DMS53 (cell line): Measurements from ENCODE around the gene ELOVL6.
"Not testable (repeated sequence)": the region's sequence is repeated elsewhere in the genome, so short reads cannot be mapped to it uniquely, and the experiment has no call there.

Experiments used
- DNase-seq: peaks from one replicate; lab custom pipeline; 2025; lab: John Stamatoyannopoulos, UW

ELOVL6 gene

DNA sequence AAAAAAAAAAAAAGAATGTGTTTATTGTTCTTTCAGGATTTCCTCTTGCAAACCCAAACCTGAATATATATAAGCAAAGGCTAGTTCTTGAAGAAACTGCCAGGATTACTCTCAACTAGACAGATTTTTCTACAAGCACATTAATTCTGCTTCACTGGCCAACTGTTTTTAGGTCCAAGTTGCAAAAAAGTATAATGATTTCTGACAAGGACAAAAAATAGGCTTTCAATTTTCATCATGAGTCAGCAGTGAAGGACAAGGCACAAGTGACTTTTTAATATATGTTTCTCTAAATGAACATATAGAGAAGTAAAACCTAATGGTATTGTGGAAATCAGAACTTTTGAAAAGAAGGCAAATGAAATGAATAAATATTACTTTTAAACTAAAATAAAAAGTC is 73.7 kb downstream of the ELOVL6 start:
- DNase-seq: no peak

DNA sequence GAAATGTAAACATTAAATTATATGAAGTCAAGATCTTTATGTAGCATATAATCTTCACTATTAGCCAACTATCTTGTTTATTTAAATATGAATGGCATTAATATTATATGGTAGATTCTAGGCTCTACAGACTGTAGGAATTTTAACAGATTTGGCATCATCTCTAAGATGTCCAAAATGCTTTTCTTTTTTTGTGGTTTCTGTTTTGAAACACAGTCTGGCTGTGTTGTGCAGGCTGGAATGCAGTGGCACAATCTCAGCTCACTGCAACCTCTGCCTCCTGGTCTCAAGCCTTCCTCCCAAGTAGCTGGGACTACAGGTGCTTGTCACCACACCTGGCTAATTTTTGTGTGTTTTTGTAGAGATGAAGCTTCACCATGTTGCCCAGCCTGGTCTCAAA is 76.2 kb downstream of the ELOVL6 start:
- no peak for DNase-seq

DNA sequence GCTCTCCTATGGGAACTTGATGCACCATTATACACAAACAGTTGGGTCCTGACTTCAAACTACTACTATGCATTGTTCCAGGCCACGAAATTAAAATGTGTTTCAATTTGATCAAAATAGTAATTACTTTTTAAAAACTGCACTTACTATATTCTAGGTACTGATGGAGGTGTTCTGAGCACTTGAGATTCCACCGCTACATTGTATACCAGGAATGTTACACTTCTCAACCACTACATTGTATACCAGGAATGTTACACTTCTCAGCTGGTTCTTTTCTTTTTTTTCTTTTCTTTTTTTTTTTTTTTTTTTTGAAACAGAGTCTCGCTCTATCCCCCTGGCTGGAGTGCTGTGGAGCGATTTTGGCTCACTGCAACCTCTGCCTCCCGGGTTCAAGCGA is 77.9 kb downstream of the ELOVL6 start:
- no peak for DNase-seq

DNA sequence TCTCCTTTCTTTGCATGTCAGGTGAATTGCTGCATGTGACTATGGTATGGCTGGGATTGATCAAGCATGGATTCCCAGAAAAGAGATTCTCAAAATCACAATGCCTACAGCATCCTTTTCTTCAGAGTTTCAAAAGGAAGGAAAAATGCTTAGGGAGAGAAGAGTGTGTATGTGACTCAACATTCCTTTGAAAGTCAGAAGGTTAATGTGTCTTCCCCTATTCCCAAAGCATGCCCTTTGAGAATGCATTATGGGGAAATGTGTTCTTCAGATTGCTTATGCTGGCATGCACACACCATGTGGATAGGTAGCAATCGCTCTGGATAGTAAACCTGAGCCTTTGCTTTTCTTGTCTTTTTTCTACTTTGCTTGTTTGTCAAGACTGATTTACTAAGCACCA is 78.5 kb downstream of the ELOVL6 start:
- no peak for DNase-seq

DNA sequence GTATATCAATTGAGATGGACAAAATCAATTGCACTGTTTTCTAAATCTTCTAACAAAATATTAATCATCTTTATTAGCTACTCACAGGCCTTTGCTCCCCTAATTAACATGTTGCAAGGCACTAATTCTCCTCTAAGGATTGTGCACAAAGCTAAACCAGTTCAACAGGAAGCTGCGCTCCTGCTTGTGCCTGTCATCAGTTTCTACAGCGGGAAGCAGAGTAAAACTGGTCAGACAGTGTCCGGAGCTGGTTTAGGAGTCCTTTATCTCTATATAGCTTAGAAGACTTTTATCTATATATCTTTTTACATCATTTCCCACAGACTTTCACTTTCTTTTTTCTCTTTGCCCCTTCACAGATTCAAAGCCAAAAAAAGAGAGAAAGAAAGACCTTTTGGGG is 79.1 kb downstream of the ELOVL6 start:
- peak; percentile 4 for DNase-seq

DNA sequence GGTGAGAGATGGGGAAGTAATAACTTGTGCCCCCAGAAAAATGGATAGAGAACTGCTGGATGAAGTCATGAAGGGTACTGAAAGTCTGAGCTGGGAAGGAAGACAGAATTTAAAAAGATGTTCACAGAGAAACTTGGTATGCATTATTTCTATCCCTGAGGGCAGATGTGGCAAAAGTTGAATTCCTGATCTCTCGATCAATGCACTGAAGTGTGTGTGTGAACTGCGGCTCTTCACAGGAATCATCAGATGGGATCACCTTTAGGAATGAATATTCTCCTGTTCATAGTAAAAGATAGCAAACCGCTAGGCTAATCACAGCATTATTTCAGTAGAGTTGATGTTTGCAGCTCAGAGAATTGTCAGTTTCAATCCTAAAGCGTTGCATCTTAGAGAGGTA is 86.4 kb downstream of the ELOVL6 start:
- no peak for DNase-seq

DNA sequence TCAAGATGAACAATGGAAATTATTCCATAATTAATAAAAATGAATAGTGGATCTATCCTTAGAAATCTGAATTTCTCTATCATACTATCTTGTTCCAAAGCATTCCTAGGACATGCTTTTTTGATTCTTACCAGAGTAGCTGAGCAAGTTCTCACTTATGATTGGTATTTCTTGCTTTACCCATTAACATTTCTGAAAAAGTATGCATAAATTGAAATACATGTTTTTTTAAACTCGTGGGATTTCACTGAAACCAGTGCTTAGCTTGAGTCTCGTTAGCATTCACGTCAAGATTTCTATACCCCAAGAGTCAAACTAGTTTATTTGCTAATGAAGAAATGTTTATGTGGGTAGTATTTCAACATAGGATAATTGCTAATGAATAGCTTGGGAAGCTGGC is 89.0 kb downstream of the ELOVL6 start:
- DNase-seq: no peak

DNA sequence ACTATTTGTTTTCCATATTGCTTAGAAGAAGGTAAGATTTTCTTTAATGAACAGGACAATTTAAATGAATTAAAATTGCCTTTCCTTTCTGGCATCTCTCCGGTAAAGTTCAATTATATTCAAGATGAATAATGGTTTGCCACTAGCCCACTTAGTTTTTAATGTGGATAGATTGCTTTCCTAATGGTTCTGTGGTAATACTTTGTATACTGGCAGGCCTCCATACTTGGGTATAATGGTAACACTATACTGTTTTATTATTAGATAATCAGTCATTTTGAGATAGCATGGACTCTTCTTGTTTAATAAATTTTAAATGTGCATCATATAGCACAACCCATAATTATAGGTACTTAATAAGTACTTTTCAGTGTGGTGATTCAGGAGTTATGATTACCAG is 89.5 kb downstream of the ELOVL6 start:
- no peak for DNase-seq

DNA sequence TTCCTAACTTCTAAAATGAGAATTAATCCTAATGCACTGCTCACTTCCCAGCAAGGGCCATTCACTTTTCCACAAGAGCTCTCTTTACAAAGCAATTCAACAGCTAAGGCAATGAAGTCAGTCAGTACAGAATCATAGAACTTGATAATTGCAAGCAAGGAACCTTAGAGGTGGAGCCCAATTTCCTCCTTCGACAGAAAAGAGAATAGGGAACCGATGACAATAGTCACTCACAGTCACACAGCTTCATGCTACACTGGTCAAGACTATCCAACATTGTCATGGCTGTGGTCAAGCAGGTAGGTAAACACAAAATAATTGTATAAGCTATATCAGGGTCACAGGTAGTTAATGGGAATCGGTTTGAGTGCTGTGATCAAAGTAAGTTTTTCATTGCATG is 90.0 kb downstream of the ELOVL6 start:
- peak; percentile 55 for DNase-seq

DNA sequence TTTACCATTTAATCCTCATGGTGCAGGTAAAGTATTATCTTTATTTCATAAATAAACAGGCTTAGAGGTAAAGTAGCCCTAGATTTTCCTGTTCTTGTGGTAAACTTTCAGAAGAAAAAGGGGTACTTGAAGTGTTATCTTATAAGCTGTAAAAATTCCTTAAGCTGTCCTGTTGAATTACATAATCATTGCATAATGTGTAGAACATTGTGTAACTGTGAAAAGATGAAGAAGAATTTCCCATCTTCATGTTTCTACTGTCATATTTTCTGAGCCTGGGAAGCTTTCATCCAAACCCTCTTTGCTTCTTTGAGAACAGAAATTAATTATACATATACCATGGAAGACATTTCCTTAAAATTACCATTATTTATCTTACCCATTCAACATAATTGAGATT is 90.5 kb downstream of the ELOVL6 start:
- DNase-seq: no peak

DNA sequence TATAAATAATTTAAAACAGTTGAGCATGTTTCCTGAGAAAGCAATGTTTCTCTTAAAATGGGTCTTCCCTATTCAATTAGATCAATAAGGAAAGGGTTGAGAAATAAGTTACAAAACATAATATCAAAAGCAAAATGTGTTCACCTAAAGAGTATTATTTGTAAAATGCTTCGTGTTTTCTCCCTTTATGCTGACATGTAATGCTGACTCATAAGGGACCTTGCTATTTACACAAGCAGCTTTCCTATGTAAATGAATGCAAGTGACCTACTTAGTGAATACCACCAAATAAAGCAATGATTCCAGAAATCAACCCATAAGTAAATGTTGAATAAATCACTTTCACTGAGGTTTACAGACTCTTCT is 91.5 kb downstream of the ELOVL6 start:
- DNase-seq: peak; percentile 76

DNA sequence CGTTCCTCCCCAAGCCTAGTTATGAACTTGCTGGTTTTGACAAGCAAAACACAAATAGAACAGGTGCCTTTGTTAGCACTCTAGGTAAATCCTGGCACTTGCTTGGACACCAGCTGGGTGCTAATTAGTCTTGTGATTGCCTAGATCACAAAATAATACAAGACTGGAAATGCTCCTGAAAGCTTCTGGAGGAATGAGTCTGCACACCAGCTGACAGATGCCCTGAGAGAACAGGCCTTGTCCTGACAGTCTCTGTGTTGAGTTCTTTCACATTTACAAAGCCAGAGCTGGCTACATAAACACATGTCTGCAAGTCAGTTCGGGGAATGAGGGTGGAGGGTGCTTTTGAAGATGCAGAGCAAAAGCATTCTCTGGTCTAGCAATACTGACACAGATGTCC is 93.8 kb downstream of the ELOVL6 start:
- DNase-seq: no peak

DNA sequence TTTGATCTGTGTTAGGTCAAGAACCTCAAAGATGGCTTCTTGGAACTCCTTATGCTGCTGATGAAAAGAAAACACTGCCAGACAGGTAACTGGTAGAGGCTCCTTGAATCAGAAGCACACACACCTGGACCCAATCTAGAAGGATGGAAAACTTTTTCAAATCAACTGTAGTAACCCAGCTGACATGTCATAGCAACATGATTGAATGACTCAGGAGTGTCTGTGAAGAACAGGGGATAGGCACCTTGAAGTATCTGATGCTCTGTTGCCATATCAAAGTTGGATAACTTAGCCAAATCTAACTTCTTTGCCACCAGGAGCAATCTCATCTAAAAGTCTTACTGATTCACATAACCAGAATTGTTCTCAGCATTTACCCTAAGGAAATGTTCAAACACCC is 98.8 kb downstream of the ELOVL6 start:
- DNase-seq: no peak

DNA sequence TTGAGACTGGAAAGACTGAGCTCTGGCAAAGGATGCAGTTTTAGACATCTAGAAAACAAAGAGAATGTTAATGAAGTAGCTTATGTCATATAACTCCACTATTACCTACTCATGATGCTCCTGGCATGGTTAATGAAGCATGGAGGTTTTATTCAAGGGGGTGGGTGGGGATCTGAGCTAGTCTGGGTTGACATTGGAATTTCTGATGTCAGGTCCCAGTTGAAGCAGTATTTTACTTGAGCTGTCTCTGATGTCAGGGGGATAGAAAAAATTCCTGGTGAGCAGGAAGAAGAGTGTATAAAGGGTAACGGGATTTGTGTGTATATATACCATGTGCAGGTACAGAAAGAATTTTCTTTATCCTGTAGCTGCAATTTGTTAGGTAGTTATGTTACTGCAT is 102.0 kb downstream of the ELOVL6 start:
- DNase-seq: no peak

DNA sequence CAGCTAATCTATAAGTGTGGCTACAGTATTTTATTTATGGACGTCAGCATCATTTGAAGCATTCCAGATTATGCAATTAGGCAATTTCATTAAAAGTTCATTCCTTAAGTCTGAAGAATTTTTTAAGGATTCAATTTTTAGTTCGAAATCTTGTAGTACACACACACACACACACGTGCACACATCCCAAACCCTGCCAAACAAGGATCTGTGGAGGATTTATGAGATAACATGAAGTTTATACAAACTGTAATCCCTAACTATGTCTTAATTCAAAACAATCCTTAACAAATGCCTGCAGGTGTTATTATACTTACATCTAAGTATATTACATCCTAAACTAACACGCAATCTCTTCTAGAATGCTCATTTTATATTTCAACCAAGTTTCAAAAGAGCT is 105.8 kb downstream of the ELOVL6 start:
- DNase-seq: no peak

DNA sequence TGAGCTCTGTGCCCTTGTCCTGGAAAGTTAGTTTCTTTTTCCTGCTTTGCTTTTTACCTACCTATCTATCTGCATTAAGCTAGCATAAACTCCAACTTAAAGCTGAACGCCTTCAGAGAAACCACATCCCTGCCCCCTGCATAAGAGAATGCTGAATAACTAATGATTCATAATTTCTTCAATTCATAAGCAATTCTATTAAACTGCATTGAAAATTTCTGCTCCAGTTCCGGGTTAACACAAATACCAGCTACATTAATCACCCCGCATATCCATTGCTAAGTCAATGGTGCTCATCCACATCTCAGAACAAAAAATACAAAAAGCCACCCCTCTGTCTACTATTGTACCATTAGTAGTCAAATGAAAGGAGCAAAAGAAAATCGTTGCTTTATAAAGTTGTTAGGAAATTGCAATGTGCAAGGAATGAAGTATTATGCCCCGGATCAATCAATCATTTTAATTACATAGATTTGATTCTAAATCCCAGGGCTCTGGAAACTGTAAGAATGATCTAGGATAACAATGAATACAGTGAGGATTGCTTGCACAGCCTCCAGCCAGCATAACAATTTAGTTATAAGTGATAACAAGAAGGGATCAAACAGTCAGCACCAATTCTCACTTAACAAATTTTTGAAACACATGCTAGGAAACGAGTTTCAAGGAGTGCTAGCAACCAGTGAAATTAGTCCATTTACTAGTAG is 106.8 kb downstream of the ELOVL6 start:
- DNase-seq: no peak

DNA sequence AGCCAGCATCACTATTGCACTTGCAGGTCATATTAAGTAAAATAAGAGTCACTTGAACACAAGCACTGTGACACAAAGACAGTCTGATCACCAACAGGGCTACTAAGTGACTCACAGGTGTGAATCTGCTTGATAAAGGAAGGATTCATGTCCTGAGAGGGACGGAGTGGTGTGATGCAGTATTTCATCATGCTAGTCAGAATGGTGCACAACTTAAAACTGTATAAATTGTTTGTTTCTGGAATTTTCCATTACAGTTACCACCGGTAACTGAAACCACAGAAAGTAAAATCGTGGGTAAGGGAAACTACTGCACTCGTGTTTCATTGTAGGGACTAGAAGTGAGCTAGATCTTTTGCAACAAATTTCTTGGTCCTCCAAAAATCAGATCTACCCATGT is 109.7 kb downstream of the ELOVL6 start:
- no peak for DNase-seq

DNA sequence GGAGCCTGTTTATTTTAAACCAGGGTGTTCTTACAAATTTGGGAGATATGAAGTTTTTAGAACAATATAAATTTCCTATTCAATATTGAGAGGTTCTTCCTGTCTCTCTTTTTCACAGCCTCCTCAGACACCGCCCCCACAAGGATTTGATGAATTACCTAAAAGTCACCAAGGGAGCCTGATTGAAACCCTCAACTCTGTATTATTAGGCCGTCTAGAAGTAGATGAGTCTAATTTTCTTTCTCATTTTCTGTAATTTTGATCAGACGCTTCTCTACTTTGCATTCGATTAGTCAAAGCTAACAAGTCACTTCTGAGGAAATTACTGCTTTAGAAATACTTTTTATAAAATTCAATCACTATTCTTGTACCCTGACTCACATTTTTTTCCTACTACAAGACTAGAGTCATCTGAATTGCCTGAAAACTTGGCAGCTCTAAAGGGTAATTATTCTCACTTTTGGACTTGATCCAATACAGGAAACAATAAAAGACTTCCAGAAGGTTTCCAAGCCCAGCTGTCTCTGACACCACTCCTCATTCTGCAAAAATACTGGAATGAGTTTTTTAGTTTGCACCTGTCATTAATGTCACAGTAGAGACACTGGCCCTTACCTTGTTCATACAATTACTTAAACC is 111.2 kb downstream of the ELOVL6 start:
- peak; percentile 23 for DNase-seq

DNA sequence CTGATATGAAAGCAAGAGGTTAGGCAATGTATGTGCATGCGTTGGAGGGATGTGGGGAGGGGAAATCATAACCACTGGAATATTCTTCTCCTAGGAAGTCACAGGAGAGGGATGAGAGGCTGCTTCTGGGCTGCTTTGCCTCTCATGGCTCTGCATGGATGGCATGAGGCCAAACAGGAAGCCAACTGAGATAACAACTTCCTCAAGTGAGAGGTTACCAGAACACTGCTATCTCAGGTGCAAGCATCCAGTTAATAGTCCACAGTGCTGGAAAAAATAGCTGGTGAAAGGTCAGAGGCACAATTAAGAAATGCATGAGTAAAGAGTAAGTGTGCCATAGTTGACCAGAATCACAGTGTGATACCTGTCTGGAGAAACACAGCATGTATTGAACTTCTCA is 113.3 kb downstream of the ELOVL6 start:
- DNase-seq: peak; percentile 82

DNA sequence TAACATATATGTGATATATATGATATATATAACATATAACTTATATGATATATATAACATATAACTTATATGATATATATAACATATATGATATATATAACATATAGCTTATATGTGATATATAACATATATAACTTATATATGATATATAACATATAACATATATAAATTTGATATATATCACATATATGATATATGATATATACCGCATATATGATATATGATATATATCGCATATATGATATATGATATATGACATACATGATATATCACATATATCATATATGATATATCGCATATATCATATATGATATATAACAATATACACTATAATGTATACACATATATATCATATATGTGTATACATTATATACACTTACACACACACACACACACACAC is 114.3 kb downstream of the ELOVL6 start:
- DNase-seq: peak; percentile 11

DNA sequence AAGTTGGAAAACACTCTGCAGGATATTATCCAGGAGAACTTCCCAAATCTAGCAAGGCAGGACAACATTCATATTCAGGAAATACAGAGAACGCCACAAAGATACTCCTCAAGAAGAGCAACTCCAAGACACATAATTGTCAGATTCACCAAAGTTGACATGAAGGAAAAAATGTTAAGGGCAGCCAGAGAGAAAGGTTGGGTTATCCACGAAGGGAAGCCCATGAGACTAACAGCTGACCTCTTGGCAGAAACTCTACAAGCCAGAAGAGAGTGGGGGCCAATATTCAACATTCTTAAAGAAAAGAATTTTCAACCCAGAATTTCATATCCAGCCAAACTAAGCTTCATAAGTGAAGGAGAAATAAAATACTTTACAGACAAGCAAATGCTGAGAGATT is 120.3 kb downstream of the ELOVL6 start:
- DNase-seq: not testable (repeated sequence)

DNA sequence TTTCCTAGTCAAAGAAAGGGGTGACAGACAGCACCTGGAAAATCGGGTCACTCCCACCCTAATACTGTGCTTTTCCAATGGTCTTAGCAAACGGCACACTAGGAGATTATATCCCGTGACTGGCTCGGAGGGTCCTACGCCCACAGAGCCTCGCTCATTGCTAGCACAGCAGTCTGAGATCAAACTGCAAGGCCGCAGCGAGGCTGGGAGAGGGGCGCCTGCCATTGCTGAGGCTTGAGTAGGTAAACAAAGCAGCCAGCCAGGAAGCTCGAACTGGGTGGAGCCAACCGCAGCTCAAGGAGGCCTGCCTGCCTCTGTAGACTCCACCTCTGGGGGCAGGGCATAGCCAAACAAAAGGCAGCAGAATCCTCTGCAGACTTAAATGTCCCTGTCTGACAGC is 121.6 kb downstream of the ELOVL6 start:
- not testable (repeated sequence) for DNase-seq

DNA sequence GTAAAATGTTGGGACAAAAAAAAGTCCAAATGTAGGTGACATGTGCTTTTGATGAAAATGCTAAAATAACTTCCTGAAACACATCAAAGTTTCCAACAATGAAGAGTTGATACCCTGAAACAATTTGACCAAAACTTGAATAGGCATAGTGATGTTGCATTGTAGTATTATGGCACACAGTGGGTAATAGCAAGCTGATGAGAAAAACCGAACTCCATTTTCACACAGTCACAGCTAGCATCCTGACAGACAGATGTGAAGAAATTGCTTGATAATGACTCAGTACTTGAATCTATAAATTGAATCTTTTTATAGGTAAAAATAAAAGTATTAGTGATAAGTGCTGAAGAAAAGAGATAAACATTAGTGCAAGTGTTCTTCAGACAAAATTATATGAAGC is 122.5 kb downstream of the ELOVL6 start:
- no peak for DNase-seq

DNA sequence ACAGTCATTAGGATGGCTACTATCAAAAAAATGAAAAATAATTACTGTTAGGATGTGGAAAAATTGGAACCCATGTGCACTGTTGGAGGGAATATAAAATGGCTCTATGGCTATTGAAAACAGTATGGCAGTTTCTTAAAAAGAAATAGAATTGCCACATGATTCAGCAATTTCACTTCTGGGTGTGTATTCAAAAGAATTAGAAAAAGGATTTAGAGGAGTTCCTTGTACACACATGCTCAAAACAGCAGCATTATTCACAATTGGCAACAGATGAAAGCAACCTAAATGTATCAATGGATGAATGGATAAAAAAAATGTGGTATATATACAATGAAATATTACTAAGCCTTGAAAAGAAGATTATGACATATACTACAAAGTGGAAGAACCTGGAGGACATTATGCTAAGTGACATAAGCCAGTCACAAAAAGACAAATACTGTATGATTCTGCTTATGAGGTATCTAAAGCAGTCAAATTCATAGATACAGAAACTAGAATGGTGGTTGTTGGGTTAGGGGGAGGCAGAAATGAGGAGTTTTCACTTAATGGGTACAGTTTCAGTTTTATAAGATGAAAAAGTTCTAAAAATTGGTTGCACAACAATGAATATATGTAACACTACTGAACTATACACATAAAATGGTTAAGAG is 123.2 kb downstream of the ELOVL6 start:
- DNase-seq: no peak
